Measurements from ENCODE around the gene C11orf97.
"Not testable (repeated sequence)": the region's sequence is repeated elsewhere in the genome, so short reads cannot be mapped to it uniquely, and the experiment has no call there.

The C11orf97 gene

DNA sequence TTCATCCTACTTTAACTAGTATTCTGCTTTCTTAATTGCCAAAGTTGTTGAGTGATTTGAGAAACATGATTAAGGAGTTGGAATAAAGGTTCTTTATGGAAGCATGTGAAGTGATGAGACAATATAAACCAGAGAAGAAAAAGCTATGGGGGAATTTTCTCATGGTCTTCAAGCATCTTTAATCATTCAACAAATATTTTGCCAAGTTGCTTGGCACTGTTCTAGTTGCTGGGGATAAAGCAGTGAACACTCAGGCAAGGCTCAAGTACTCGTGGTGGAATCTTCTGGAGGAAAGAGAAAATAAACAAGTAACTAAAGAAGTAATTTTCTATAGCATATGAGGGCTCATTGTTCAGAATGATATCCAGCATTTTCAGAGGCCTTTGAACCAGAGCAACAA, 45.7 kb downstream of the C11orf97 start:
- no peak for DNase-seq (ENCODE audit: low read depth)

DNA sequence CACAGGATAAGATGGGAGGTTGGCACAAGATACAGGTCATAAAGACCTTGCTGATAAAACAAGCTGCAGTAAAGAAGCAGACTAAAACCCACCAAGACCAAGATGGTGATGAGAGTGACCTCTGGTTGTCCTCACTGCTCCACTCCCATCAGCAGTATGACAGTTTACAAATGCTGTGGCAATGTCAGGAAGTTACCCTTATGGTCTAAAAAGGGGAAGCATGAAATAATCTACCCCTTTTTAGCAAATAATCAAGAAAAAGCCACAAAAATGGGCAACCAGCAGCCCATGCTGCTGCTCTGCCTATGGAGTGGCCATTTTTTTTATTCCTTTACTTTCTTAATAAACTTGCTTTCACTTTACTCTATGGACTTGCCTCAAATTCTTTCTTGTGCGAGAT, 46.2 kb downstream of the C11orf97 start:
- DNase-seq (ENCODE audit: low read depth) = no peak

DNA sequence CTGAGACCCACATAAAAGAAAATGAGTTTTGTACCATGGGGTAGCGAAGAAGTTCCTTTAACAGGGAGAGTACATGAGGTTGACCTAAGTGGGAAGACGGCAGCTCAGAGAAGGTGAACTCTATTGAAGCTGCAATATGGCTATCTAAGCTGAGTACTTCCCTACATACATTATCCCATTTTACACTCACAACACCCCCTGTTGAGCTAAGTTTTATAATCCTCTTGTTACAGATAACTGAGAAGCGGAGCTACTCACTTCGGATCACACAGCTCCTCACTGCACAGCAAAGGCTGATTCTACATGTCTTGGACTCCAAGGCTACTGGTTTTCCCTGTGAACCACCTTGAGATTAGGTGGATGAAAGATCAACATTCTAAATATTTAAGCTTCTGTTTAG, 46.7 kb downstream of the C11orf97 start:
- no peak for DNase-seq (ENCODE audit: low read depth)

DNA sequence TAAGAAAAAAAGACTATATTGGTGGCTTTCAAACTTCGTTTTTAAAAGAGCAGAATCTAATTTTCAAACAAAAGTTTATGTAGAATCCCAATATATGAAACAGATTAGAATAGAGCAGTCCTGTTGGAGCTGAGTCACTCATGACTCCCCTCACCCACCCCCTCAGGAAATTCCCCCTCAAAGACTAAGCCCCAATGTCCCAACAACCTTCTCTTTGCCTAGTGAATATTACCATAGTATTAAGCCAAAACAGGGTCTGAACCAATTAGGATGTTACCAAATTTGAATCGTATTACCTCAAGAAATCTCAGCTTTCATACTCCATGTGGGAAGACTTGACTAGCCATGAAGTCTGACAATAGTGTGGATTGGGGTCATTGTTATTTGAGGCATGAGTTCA, 47.1 kb downstream of the C11orf97 start:
- DNase-seq (ENCODE audit: low read depth) = no peak

DNA sequence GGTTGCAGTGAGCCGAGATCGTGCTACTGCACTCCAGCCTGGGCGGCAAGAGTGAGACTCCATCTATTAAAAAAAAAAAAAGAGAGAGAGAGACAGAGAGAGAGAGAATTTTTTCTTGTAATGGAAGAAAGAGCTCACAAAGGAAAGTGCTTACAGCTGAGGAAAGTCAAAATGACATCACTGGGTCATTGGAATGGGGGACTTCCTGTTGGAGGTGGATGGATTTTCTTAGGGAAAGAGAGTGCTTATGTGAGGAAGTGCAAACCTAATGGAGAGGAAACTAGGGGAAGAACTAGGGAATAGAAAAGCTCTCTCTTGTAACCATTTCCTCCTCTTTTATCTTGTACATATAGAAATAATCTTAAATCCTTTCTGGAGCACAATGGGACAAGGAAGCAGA, 48.6 kb downstream of the C11orf97 start:
- DNase-seq (ENCODE audit: low read depth) = no peak

DNA sequence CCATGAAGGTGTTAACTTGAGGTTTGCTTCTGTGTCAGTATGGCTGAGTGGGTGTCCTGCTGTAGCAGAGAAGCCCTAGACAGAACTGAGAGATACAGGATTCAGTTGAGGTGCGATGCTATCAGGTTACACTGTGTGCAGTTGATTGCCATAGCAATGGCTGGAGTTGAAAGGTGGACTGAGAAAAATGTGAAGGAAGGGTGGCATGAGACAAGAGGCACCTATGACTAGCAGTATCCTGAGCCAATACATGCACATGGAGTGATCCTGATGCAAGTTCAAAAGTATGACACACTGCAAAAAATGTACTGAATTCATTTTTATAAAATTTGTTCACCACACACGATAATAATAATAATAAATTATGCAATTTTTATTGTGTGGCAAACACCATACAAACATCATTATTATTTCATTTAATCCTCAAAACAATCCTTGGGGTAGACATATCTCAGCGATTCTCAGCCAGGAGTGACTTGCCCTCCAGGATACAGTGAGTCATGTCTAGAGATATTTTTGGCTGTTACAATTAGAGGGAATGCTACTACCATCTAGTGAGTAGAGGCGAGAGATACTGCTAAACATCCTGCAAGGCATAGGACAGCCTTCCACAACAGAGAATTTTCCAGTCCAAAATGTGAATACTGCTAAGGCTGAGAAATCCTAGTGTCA, 51.1 kb downstream of the C11orf97 start:
- DNase-seq (ENCODE audit: low read depth) = no peak

DNA sequence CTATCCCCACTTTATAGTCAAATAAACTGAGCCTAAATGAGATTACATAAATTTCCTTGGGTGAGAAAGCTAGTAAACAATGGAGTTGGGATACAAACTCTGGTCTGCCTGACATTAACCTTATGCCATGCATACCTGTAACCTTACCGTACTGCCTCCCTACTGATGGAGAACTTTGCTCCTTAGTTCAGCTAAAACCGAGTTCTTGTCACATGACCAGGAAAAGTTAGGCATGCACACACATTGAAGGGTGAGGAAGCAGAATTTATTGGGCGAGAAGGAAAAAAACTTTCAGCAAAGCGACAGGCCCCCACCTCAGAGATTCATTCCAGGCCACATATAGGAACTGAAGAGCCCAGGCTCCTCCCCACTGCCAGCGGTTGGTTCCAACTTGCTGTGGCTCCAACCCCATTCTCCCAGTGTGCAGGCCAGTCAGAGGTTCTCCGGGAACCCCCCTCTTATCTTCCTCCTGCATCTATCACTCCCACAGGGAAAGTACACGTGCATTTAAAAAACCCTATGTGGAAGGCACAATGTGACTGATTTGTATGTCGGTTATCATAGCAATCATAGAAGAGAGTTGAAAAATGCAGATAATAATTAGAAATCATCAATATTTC, 51.7 kb downstream of the C11orf97 start:
- DNase-seq (ENCODE audit: low read depth) = no peak

DNA sequence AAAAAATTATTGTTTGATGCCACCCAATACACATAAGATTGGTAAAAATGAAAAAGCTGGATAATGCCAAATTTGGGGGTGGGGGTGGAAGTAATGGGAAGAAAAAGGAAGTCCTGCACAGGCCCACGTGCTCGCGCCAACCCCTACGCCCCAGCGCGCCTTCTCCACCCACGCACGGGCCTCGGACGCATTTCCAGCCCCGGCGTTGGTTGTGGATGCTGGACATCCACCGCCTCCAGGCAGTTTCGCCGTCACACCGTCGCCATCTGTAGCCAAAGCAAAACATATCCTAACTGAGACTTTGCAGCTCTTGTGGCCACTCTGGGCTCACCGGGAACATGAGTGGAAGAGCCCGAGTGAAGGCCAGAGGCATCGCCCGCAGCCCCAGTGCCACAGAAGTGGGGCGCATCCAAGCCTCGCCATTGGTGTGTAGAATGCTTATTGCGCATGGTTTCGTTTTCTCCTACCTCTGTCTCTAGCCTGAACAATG, 55.0 kb downstream of the C11orf97 start, which contains the start of gene PIWIL4:
Gene PIWIL4 (plus strand): TSS at position 188 of the 490 bp plus-strand sequence. CDS start 151 bp downstream, at position 339.
- no peak for DNase-seq (ENCODE audit: low read depth)

DNA sequence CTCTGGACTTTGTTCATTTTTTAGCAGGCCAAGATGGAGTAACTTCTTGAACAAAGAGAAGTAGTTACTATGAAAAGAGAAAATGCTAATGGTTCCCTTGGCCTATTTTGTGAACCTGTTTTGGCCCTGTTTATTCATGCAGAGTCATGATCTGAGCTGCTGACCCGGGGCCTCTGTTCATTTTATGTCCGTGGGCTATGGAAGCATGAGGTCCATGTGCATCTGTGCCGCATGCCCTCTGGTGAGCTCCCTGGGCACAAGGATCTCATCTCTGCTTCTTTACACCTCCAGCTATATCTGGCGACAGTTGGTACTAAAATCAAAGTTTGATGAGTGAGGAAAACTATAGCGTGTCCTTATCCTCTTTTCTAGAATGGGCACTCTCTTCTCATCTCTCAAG, 55.9 kb downstream of the C11orf97 start:
- no peak for DNase-seq (ENCODE audit: low read depth)

DNA sequence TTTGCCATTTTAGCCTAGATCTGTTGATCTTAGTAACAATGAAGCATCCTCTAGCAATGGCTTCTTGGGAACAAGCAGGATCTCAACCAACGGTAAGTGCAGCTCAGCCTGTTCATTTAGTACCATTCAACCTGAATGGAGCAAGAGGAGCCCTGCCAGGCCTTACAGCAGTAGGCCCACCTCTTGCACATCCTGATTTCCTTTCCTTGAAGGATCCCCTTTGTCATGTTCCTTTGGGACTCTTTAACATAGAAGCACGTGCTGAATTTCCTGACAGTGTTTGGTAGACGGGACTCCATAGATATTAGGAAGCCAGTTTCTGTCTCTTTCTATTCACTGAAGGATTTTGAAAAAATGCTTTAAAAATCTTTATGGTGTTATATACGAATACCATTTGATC, 56.5 kb downstream of the C11orf97 start:
- no peak for DNase-seq (ENCODE audit: low read depth)

DNA sequence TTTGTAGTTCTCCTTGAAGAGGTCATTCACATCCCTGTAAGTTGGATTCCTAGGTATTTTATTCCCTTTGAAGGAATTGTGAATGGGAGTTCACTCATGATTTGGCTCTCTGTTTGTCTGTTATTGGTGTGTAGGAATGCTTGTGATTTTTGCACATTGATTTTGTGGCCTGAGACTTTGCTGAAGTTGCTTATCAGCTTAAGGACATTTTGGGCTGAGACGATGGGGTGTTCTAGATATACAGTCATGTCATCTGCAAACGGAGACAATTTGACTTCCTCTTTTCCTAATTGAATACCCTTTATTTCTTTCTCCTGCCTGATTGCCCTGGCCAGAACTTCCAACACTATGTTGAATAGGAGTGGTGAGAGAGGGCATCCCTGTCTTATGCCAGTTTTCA, 60.7 kb downstream of the C11orf97 start:
- DNase-seq (ENCODE audit: low read depth) = not testable (repeated sequence)

DNA sequence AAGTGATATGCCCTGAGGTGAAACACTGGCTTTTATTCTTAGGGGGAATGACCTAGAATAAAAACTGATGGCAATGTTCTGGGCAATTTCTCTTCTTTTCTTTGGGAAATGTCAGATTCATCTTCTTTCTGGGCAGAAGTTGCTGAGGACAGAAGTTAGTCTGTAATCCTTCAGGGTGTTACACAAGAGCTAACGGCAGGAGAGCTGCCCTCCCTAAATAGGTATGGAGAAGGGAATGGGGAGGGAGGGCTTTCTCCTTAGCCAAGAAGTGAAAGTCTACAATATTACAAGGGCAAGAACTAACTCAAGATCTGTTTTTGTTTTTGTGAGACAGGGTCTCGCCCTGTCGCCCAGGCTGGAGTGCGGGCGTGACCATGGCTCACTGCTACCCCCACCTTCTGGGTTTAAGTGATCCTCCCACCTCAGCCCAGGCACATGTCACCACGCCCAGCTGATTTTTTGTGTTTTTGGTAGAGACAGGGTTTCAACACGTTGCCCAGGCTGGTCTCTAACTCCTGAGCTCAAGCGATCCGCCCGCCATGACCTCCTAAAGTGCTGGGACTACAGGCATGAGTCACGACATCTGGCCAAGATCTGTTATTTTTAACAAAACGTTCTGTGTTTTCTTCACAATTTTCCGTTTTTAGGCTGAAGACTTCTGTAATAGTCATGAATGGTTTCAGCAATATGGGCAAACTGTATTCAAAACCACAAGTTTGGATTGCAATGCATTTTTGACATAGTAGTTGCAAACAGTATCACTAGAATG, 62.1 kb downstream of the C11orf97 start:
- DNase-seq (ENCODE audit: low read depth) = no peak

DNA sequence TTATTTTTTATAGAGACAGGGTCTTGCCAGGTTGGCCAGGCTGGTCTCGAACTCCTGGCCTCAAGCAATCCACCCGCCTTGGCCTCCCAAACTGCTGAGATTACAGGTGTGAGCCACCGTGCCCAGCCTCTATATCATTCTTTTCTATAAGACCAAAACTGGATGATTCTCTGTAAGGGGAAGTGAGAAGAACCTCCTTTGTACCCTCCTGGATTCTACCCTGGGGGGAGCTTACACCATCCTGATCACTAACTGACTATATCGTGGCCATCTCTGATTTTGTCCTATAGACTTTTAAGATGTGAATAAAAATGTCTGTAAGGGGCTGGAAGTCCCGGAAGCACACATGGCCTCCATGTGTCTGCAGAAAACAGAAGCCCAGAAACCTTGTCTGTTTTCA, 64.0 kb downstream of the C11orf97 start:
- DNase-seq (ENCODE audit: low read depth) = no peak

DNA sequence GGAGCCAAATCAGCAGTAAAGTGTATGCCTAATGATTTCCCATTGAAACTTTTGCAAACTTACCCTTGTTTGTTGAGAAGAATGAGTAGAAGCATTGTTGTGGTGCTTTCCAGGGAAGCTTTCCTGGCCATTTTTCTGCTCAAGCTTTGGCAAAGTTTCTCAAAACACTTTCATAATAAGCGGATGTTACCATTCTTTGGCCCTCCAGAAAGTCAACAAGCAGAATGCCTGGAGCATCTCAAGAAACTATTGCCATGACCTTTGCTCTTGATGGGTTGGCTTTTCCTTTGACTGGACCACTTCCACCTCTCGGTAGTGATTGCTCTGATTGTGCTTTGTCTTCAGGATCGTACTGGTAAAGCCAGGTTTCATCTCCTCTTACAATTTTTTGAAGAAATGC, 65.6 kb downstream of the C11orf97 start:
- no peak for DNase-seq (ENCODE audit: low read depth)
